Activated B cell treated with CpG ODN at 0.5 μM for 24 hours (primary cell): Measurements from ENCODE around the gene SULT1B1. TPM values are rescaled to one million over a fixed set of nuclear protein-coding genes. Genes with fewer than 3 reads are reported as not detected.

Source experiments
- ATAC-seq: fragments of 200-7000 bp; cut with Tn5 transposase; one replicate; pipeline ENCODE4 v1.10.0; 2021; ENCODE audit warnings: low read depth, mild to moderate bottlenecking, moderate library complexity
- CTCF ChIA-PET: fragments of 350-600 bp; sonication (Branson Sonifier 250); formaldehyde crosslinking; loops from one replicate; lab custom pipeline; 2021; ENCODE audit warnings: antibody characterized with exemption; lab: Charles Lee
- POLR2A ChIA-PET: fragments of 350-600 bp; sonication (Branson Sonifier 250); formaldehyde crosslinking; loops from one replicate; lab custom pipeline; 2021; ENCODE audit warnings: antibody characterized with exemption; lab: Charles Lee
- DNase-seq: peaks from one replicate; pipeline ENCODE4 v3.0.0; 2022
- H3K27ac Mint-ChIP-seq: one replicate; pipeline ENCODE4 v1.8.0; 2020; ENCODE audit warnings: mixed read lengths
- H3K27me3 Mint-ChIP-seq: one replicate; pipeline ENCODE4 v1.8.0; 2021; ENCODE audit warnings: mixed read lengths
- H3K36me3 Mint-ChIP-seq: one replicate; pipeline ENCODE4 v1.8.0; 2021; ENCODE audit warnings: low read depth, mixed read lengths
- H3K4me1 Mint-ChIP-seq: one replicate; pipeline ENCODE4 v1.8.0; 2021; ENCODE audit warnings: mixed read lengths
- H3K4me3 Mint-ChIP-seq: one replicate; pipeline ENCODE4 v1.8.0; 2020; ENCODE audit warnings: mild to moderate bottlenecking, mixed read lengths
- H3K9me3 Mint-ChIP-seq: one replicate; pipeline ENCODE4 v1.8.0; 2020; ENCODE audit warnings: mixed read lengths
- intact Hi-C: fragments of 100-400 bp; cut with micrococcal nuclease; formaldehyde crosslinking; loops from one replicate; pipeline ENCODE4 v1.15.1; 2024
- total RNA-seq: library from RNA; stranded (reverse); gene quantifications from 2 replicates; pipeline ENCODE4 v1.2.3, GENCODE V29; 2022
- TF ChIP-seq, protein P1 (sequence below): fragments of 200-600 bp; IDR thresholded peaks from one replicate; pipeline ENCODE4 v1.8.0; 2022; ENCODE audit warnings: antibody characterized with exemption, mild to moderate bottlenecking

Gene SULT1B1
- total RNA-seq, 1 donor from 2014 or later = 0.04 TPM

DNA sequence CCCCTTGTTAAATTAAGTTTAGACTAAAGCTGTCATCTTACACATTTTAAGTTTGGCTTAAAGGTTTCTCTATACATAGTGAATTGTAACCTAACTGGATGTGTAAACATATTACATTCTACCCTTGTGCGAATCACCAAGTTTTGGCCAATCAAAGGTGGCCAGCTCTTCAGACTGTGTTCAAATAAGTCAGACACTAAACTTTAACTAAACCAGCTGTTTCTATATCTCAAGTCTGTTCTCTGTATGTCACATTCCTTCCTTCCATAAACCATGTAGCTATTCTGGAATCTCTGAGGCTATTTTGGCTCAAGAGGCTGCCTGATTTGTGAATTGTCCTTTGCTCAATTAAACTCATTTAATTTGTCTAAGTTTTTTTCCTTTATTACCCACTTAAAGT lies 6.7 kb downstream of the SULT1B1 start:
- CTCF ChIA-PET = no interaction called here

DNA sequence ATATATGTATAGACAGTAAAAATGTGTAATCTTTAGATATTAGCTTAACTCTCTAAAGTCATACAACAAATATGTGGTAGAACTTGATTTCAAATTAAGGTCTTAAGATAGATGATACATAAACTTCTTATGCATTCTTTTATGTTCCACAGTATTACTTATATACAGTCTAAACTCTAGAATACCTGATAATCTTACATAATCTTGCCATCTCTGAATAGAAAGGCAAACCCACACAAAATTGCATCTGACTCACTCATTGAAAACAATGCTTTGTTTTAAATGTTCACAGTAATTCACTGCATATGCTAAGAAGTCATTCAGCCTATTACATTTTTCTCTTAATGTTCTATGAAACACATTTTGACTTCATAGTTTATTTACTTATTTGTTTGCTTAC lies 10.1 kb downstream of the SULT1B1 start:
- H3K9me3 Mint-ChIP-seq = no peaks in the 10 kb centered on the region
- intact Hi-C loops = no loop called here
- TF ChIP-seq, protein P1, sequence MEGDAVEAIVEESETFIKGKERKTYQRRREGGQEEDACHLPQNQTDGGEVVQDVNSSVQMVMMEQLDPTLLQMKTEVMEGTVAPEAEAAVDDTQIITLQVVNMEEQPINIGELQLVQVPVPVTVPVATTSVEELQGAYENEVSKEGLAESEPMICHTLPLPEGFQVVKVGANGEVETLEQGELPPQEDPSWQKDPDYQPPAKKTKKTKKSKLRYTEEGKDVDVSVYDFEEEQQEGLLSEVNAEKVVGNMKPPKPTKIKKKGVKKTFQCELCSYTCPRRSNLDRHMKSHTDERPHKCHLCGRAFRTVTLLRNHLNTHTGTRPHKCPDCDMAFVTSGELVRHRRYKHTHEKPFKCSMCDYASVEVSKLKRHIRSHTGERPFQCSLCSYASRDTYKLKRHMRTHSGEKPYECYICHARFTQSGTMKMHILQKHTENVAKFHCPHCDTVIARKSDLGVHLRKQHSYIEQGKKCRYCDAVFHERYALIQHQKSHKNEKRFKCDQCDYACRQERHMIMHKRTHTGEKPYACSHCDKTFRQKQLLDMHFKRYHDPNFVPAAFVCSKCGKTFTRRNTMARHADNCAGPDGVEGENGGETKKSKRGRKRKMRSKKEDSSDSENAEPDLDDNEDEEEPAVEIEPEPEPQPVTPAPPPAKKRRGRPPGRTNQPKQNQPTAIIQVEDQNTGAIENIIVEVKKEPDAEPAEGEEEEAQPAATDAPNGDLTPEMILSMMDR = no peak
- no peak overlapping the region for H3K4me3 Mint-ChIP-seq
- no peak overlapping the region for H3K27ac Mint-ChIP-seq
- no peak for DNase-seq
- H3K27me3 Mint-ChIP-seq = no peaks in the 10 kb centered on the region
- H3K4me1 Mint-ChIP-seq = no peaks in the 10 kb centered on the region
- H3K36me3 Mint-ChIP-seq = no peaks in the 10 kb centered on the region
- ATAC-seq = no peak
- ChIA-PET CTCF (no interaction called here), POLR2A (no interaction called here)

More for the DNA sequence above, 6.7 kb downstream of the SULT1B1 start:
- no peak overlapping the region for H3K27ac Mint-ChIP-seq
- no peaks in the 10 kb centered on the region for H3K27me3 Mint-ChIP-seq
- TF ChIP-seq, protein P1 = no peak
- no peaks in the 10 kb centered on the region for H3K36me3 Mint-ChIP-seq
- H3K4me1 Mint-ChIP-seq = no peaks in the 10 kb centered on the region
- ATAC-seq (no peak), DNase-seq (no peak)
- POLR2A ChIA-PET = no interaction called here
- no peak overlapping the region for H3K4me3 Mint-ChIP-seq
- H3K9me3 Mint-ChIP-seq = no peaks in the 10 kb centered on the region
- intact Hi-C loops = no loop called here

DNA sequence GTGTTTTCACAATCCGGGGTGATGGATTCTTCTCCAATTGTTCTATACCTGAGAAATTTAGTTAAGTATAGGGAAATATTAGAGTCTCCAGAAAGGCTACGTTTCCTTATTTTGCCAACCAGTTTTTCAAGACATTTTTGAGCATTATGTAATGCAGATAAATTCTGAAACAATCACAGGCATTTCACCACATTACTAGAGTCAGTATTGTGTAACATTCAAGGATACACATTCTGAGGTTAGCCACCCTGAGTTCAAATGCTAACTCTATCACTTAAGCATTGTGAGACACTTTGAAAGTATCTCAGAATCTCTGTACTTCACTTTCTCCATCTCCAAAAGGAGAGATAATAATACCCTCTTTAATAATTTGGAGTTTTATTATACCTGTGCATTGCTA lies 10.6 kb downstream of the SULT1B1 start:
- ATAC-seq (no peak), DNase-seq (no peak)
- Mint-ChIP-seq H3K4me1 (no peaks in the 10 kb centered on the region), H3K27me3 (no peaks in the 10 kb centered on the region), H3K36me3 (no peaks in the 10 kb centered on the region), H3K4me3 (no peak overlapping the region), H3K9me3 (no peaks in the 10 kb centered on the region), H3K27ac (no peak overlapping the region)
- ChIA-PET POLR2A (no interaction called here), CTCF (no interaction called here)
- intact Hi-C loops = no loop called here
- TF ChIP-seq, protein P1 = no peak

DNA sequence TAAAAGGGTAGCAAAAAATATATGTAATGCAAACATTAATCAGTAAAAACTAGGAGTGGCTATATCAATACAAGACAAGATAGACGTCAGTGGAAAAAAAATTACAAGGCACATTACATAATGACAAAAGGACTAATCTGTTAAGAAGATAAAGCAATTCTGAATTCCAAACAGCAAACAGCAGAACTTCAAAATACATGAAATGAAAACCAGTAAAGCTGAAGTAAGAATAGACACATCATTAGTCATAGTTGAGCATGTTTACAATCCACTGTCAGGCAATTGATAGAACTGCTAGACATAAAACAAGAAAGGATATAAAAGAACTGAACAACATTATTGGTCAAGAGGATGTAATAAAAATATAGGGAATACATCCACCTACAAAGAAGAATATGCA lies 12.2 kb downstream of the SULT1B1 start:
- TF ChIP-seq, protein P1 = no peak
- Mint-ChIP-seq H3K4me1 (no peaks in the 10 kb centered on the region), H3K36me3 (no peaks in the 10 kb centered on the region), H3K27me3 (no peaks in the 10 kb centered on the region), H3K4me3 (no peak overlapping the region), H3K27ac (no peak overlapping the region), H3K9me3 (no peaks in the 10 kb centered on the region)
- DNase-seq (no peak), ATAC-seq (no peak)
- intact Hi-C loops = no loop called here
- ChIA-PET POLR2A (no interaction called here), CTCF (no interaction called here)

DNA sequence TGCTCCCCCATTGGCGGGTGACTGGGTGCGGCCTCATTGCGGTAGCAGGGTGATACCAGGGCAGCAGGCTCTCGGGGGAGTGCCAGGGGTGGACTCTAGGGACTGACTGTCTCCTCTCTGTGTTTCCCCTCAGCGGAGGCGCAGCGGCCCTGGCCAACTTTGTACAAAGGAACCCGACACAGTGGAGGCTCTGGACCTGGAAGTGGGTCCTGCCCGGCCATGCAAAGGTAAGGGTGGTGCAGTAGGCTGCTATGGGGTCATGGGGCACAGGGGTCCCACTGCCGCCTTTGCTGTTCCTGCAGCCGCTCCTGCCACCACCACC lies 16.3 kb downstream of the SULT1B1 start:
- DNase-seq = no peak
- Mint-ChIP-seq H3K27ac (no peak overlapping the region), H3K4me1 (no peaks in the 10 kb centered on the region), H3K4me3 (no peak overlapping the region), H3K27me3 (no peaks in the 10 kb centered on the region), H3K36me3 (no peaks in the 10 kb centered on the region), H3K9me3 (no peaks in the 10 kb centered on the region)
- POLR2A ChIA-PET = no interaction called here
- no peak for ATAC-seq
- CTCF ChIA-PET = no interaction called here
- TF ChIP-seq, protein P1 = no peak
- intact Hi-C loops = no loop called here
